IPS-18a (cell line): ENCODE results near the gene KDM2B.

Experiments used
- H3K27ac ChIP-seq: one replicate; pipeline ENCODE4 v1.5.1; 2013; ENCODE audit warnings: low read length
- H3K27me3 ChIP-seq: one replicate; pipeline ENCODE4 v1.6.1; 2013; ENCODE audit warnings: mild to moderate bottlenecking, low read length; ENCODE audit not compliant: control insufficient read depth, insufficient read depth
- H3K36me3 ChIP-seq: one replicate; pipeline ENCODE4 v1.6.1; 2013; ENCODE audit warnings: low read depth, low read length; ENCODE audit not compliant: control insufficient read depth
- H3K4me1 ChIP-seq: one replicate; pipeline ENCODE4 v1.6.1; 2013; ENCODE audit warnings: low read depth, low read length; ENCODE audit not compliant: control insufficient read depth
- H3K4me3 ChIP-seq: one replicate; pipeline ENCODE4 v1.5.1; 2013; ENCODE audit warnings: low read length
- H3K9ac ChIP-seq: one replicate; pipeline ENCODE4 v1.6.1; 2013; ENCODE audit warnings: mild to moderate bottlenecking, low read length, moderate library complexity
- H3K9me3 ChIP-seq: one replicate; pipeline ENCODE4 v1.6.1; 2013; ENCODE audit warnings: low read depth, low read length; ENCODE audit not compliant: control insufficient read depth

Gene KDM2B

DNA sequence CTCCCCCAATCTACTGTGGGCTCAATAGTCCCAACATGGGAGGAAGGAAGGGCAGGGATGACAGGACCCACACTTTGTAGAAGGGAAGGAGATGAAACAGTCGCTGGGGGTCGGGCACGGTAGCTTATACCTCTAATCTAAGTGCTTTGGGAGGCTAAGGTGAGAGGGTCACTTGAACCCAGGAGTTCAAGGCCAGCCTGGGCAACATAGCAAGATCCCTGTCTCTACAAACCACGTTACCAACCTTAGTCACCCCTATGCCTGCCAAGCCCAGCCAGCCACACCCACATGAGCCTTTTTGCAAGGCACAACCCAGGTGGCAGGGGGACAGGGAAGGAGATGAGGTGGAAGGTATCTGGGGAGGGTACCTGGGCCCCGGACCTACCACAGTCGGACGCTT is 31.7 kb downstream of the KDM2B start:
- peaks cover 39% of the 10 kb centered on the region for H3K36me3 ChIP-seq
- no peak overlapping the region for H3K4me3 ChIP-seq
- H3K27ac ChIP-seq: no peak overlapping the region
- H3K4me1 ChIP-seq: no peaks in the 10 kb centered on the region
- no peaks in the 10 kb centered on the region for H3K27me3 ChIP-seq
- H3K9ac ChIP-seq: no peak overlapping the region
- H3K9me3 ChIP-seq: no peaks in the 10 kb centered on the region

- Histone ChIP-seq H3K36me3 (peaks cover 51% of the 10 kb centered on the region), H3K4me1 (no peaks in the 10 kb centered on the region), H3K9ac (no peak overlapping the region), H3K27me3 (no peaks in the 10 kb centered on the region), H3K9me3 (no peaks in the 10 kb centered on the region), H3K4me3 (no peak overlapping the region), H3K27ac (no peak overlapping the region)
These were observed 35.3 kb downstream of the KDM2B start for GRCh38 chr12:121545480-121545879.

- H3K27me3 ChIP-seq: peaks cover 13% of the 10 kb centered on the region
- H3K36me3 ChIP-seq: peaks cover 46% of the 10 kb centered on the region
- H3K4me3 ChIP-seq: no peak overlapping the region
- no peaks in the 10 kb centered on the region for H3K9me3 ChIP-seq
- no peak overlapping the region for H3K9ac ChIP-seq
- H3K27ac ChIP-seq: no peak overlapping the region
- H3K4me1 ChIP-seq: peaks cover 3% of the 10 kb centered on the region
These were observed 37.0 kb downstream of the KDM2B start for GRCh38 chr12:121543786-121544185.

- H3K4me1 ChIP-seq: peaks cover 25% of the 10 kb centered on the region
- H3K9ac ChIP-seq: no peak overlapping the region
- no peak overlapping the region for H3K4me3 ChIP-seq
- no peaks in the 10 kb centered on the region for H3K9me3 ChIP-seq
- H3K27ac ChIP-seq: no peak overlapping the region
- H3K36me3 ChIP-seq: peaks cover 20% of the 10 kb centered on the region
- peaks cover 26% of the 10 kb centered on the region for H3K27me3 ChIP-seq
These were observed 40.9 kb downstream of the KDM2B start for GRCh38 chr12:121539908-121540307.

DNA sequence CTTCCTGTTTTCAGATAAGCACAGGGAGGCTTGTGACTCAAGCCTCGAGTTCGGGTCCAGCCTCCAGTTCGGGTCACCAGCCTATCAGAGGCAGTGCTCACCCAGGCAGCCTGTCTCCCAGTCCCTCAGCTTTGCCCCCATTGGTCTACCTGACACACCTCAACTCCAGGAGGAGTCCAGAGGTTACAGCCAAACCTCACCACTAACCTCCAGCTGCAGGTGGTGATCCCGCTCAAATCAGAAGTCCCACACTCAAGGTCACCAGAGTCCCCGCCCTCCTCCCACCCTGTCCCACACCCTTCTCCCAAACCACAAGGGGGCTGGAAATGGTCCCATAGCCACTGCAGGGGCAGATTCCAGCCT is 42.1 kb downstream of the KDM2B start:
- H3K27ac ChIP-seq: no peak overlapping the region

GRCh38 chr12:121537814-121538698 is 42.8 kb downstream of the KDM2B start:
- H3K27ac ChIP-seq: no peak overlapping the region
- H3K27me3 ChIP-seq: peaks cover 26% of the 10 kb centered on the region
- peak overlapping the region; percentile 62 for H3K4me3 ChIP-seq
- peaks cover 35% of the 10 kb centered on the region for H3K4me1 ChIP-seq
- peaks cover 25% of the 10 kb centered on the region for H3K36me3 ChIP-seq
- peak overlapping the region; percentile 12 for H3K9ac ChIP-seq
- no peaks in the 10 kb centered on the region for H3K9me3 ChIP-seq

More for the DNA sequence above, 42.1 kb downstream of the KDM2B start:
- peak overlapping the region; percentile 62 for H3K4me3 ChIP-seq
- H3K36me3 ChIP-seq: peaks cover 19% of the 10 kb centered on the region
- H3K27me3 ChIP-seq: peaks cover 26% of the 10 kb centered on the region
- H3K4me1 ChIP-seq: peaks cover 32% of the 10 kb centered on the region
- no peak overlapping the region for H3K9ac ChIP-seq
- H3K9me3 ChIP-seq: no peaks in the 10 kb centered on the region

DNA sequence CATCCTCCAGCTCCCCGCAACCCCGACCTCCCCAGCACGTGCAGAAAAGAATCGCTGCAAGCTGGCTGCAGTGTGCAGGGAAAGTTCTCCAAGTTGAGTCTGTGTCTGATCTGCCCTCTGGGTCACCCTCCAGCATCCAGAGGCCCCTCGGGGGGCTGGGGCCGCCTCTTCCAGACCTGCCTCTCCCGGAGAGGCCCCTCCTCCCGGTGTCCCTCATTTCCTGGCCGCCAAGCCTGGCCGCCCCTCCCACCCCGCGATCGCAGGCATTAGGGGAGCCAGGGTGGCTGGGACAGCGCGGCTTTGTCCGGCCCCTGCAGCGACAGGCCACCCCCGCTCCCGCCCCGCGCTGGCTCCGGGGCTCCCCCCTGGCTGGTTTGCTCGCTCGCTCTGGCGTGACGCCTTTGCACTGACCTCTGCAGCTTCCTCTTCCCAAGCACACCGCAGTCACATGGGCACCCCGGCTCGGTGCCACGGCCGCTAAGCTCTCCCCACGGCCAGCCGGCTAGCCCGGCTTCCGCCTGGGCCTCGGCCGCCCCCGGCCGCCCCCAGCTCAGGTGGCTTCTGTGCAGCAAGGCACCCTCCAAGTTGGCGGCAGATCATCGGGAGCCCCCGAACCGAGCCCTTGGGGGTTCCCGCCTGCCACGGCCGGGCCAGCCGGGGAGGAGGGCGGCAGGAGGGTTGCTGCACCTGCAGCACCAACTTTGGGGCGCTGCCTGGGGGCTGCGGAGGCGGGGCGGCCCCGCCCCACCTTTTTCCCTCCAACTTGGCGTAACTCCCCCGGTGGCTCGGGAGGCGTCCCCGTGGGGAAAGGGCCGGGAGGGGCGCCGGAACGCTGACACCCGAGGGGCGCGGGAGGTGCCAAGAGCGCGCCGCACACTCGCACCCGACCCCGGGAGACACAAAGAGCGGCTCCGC is 43.7 kb downstream of the KDM2B start:
- Histone ChIP-seq H3K9me3 (no peaks in the 10 kb centered on the region), H3K27me3 (peaks cover 26% of the 10 kb centered on the region), H3K4me1 (peaks cover 35% of the 10 kb centered on the region), H3K9ac (peak overlapping the region; percentile 12), H3K27ac (no peak overlapping the region), H3K36me3 (peaks cover 29% of the 10 kb centered on the region), H3K4me3 (peak overlapping the region; percentile 54)

GRCh38 chr12:121536054-121536898 is 44.5 kb downstream of the KDM2B start:
- peaks cover 26% of the 10 kb centered on the region for H3K27me3 ChIP-seq
- no peaks in the 10 kb centered on the region for H3K9me3 ChIP-seq
- H3K9ac ChIP-seq: no peak overlapping the region
- H3K36me3 ChIP-seq: peaks cover 27% of the 10 kb centered on the region
- H3K4me1 ChIP-seq: peaks cover 36% of the 10 kb centered on the region
- H3K27ac ChIP-seq: no peak overlapping the region
- H3K4me3 ChIP-seq: peak overlapping the region; percentile 54

GRCh38 chr12:121535150-121536053 is 45.4 kb downstream of the KDM2B start:
- peaks cover 26% of the 10 kb centered on the region for H3K27me3 ChIP-seq
- peaks cover 44% of the 10 kb centered on the region for H3K4me1 ChIP-seq
- H3K4me3 ChIP-seq: peak overlapping the region; percentile 54
- peaks cover 29% of the 10 kb centered on the region for H3K36me3 ChIP-seq
- H3K9me3 ChIP-seq: no peaks in the 10 kb centered on the region
- H3K9ac ChIP-seq: no peak overlapping the region
- no peak overlapping the region for H3K27ac ChIP-seq

DNA sequence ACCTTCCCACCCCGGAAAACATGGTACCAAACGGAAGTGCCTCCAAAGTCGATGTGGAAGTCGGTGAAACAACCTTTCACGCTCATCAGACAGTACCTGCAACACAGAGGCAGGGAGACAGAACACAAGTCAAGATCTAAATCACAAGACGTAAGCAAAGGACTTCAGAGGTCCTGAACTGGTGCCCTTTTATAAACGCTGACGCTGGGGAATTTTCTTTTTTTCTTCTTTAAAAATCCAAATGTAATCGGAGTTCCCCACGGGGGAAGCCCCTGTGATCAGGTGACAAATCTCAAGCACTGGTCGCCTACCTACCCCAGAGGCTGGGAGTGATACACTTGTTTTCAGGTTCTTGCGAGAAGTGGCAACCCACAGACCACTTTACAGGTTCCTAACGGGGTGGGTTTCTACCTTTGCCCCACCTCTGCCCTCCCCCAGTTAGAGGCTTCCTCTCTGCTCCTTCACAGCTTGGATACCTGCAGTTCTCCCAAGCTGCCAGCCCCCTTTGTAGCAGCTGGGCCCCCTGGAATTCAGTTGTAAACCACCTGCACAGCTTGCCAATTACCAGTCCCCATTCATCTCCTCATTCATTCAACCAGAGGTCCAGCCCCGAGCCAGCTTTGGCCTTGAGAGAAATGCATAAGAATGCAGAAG is 46.2 kb downstream of the KDM2B start:
- H3K9me3 ChIP-seq: no peaks in the 10 kb centered on the region
- H3K27ac ChIP-seq: no peak overlapping the region
- H3K27me3 ChIP-seq: peaks cover 21% of the 10 kb centered on the region
- peaks cover 44% of the 10 kb centered on the region for H3K4me1 ChIP-seq
- peaks cover 25% of the 10 kb centered on the region for H3K36me3 ChIP-seq
- peak overlapping the region; percentile 54 for H3K4me3 ChIP-seq
- no peak overlapping the region for H3K9ac ChIP-seq
